ENCODE results near the gene MSX2.

GRCh38 chr5:174715804-174716203 lies 8.6 kb upstream of the MSX2 start:
- TF ChIP-seq POLR2A (IDR thresholded peaks at IDR 0.05), result no peak
- TF ChIP-seq, protein P1, sequence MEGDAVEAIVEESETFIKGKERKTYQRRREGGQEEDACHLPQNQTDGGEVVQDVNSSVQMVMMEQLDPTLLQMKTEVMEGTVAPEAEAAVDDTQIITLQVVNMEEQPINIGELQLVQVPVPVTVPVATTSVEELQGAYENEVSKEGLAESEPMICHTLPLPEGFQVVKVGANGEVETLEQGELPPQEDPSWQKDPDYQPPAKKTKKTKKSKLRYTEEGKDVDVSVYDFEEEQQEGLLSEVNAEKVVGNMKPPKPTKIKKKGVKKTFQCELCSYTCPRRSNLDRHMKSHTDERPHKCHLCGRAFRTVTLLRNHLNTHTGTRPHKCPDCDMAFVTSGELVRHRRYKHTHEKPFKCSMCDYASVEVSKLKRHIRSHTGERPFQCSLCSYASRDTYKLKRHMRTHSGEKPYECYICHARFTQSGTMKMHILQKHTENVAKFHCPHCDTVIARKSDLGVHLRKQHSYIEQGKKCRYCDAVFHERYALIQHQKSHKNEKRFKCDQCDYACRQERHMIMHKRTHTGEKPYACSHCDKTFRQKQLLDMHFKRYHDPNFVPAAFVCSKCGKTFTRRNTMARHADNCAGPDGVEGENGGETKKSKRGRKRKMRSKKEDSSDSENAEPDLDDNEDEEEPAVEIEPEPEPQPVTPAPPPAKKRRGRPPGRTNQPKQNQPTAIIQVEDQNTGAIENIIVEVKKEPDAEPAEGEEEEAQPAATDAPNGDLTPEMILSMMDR (IDR thresholded peaks at IDR 0.05), result no peak
